Mucosa of stomach (tissue), 1 donor: ENCODE data around the gene RNLS.

ENCODE experiments used
- H3K27me3 ChIP-seq: one replicate; pipeline ENCODE4 v1.7.0; 2013; ENCODE audit warnings: mild to moderate bottlenecking, low read length; ENCODE audit not compliant: control insufficient read depth, insufficient read depth
- H3K36me3 ChIP-seq: one replicate; pipeline ENCODE4 v1.7.0; 2013; ENCODE audit warnings: low read length; ENCODE audit not compliant: control insufficient read depth, insufficient read depth
- H3K4me1 ChIP-seq: one replicate; pipeline ENCODE4 v1.7.0; 2013; ENCODE audit warnings: mild to moderate bottlenecking, low read length; ENCODE audit not compliant: control insufficient read depth, insufficient read depth
- H3K4me3 ChIP-seq: one replicate; pipeline ENCODE4 v1.7.0; 2013; ENCODE audit warnings: low read length
- H3K9ac ChIP-seq: one replicate; pipeline ENCODE4 v1.7.0; 2013; ENCODE audit warnings: mild to moderate bottlenecking, low read length, moderate library complexity
- H3K9me3 ChIP-seq: one replicate; pipeline ENCODE4 v1.7.0; 2013; ENCODE audit warnings: mild to moderate bottlenecking, low read length, moderate library complexity; ENCODE audit not compliant: control insufficient read depth
- donor health status: Pancreatic carcinoma.

RNLS gene

DNA sequence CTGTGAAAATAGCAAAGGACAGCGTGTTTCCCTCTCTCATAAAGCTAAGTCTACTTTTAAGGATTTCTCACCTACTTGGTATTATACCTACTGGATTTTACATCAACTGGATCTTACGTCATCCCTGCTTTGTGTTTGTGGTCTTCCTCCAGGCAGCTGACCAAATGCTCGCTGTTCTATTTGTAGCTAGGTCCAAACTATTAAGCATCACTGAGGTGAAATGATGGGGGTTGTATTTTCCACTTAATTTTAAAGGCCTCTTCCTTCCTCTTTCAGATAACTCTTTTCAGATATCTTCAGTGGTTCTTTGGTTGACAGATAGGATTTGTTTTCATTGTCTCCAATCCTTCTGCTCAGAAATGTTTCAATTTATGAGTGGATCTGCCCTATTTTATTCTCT, 169.7 kb downstream of the RNLS start:
- Histone ChIP-seq H3K4me1 (no peaks in the 10 kb centered on the region), H3K9me3 (no peaks in the 10 kb centered on the region), H3K36me3 (no peaks in the 10 kb centered on the region), H3K9ac (no peak overlapping the region), H3K4me3 (no peak overlapping the region), H3K27me3 (no peaks in the 10 kb centered on the region)

DNA sequence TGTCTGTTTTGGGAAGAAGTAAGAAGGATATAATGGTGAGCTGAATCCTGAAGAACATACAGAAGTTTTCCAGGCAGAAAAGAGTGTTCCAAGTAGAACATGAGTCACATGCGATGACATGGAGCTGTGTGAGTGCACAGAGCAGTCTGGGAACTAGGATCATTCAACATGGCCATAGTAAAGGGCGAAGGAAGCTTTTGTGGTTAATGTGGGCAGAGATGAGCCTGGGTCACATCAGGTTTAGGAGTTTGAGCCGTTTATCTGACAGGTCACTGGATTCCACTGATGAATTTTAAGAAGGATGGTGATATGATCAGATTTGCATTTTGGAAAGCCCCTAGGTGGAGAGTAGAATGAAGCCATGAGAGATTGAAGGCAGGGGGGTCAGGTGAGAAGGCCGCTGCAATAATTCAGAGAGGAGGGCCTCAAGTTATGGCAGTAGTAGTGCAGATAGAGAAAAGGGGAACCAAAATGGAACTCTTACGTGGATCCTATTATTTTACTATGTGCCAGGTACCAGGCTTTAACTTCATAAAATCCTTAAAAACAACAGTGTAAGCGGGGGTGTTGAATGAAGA, 171.3 kb downstream of the RNLS start:
- Histone ChIP-seq H3K4me3 (no peak overlapping the region), H3K9ac (no peak overlapping the region), H3K4me1 (no peaks in the 10 kb centered on the region), H3K9me3 (no peaks in the 10 kb centered on the region), H3K27me3 (no peaks in the 10 kb centered on the region), H3K36me3 (no peaks in the 10 kb centered on the region)

DNA sequence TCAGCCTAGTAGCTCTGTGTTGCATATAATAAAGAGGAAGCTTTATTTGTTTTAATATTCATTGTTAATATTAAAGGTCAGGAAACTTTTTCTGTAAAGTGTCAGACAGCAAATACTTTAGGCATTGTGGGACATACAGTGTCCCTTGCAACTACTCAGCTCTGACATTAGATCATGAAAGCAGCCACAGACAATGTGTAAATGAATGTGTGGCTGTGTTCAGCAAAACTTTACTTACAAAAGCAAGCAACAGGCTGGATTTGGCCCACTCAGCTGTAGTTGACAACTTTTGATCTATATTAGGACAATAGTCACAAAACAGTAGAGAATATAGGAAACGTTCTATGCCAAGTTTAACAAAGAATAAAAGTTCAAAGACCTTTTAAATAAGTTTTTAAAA, 173.3 kb downstream of the RNLS start:
- H3K4me3 ChIP-seq: no peak overlapping the region
- H3K27me3 ChIP-seq: no peaks in the 10 kb centered on the region
- H3K4me1 ChIP-seq: no peaks in the 10 kb centered on the region
- H3K9ac ChIP-seq: no peak overlapping the region
- H3K36me3 ChIP-seq: no peaks in the 10 kb centered on the region
- H3K9me3 ChIP-seq: no peaks in the 10 kb centered on the region

DNA sequence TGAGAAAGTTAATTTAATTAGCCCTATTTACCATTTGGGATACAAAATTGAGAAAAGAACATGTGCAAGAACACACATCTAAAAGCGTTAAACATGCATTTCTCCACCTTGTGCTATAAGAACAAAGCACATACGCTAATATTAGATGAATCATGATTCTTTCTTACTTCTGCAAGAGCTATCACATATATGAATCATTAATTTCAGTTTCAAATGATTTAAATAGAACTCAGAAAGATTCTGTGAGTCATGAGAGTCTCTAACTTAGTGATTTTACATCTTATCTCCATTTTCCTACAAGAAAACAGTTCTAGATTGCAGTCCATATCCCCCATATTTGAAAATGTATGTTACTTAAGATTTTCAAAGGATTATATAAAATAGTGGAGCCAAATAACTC, 173.9 kb downstream of the RNLS start:
- Histone ChIP-seq H3K27me3 (no peaks in the 10 kb centered on the region), H3K9ac (no peak overlapping the region), H3K4me1 (no peaks in the 10 kb centered on the region), H3K4me3 (no peak overlapping the region), H3K9me3 (no peaks in the 10 kb centered on the region), H3K36me3 (no peaks in the 10 kb centered on the region)

GRCh38 chr10:88408096-88408495, 175.0 kb downstream of the RNLS start:
- no peaks in the 10 kb centered on the region for H3K4me1 ChIP-seq
- H3K9me3 ChIP-seq: no peaks in the 10 kb centered on the region
- no peak overlapping the region for H3K9ac ChIP-seq
- H3K27me3 ChIP-seq: no peaks in the 10 kb centered on the region
- no peaks in the 10 kb centered on the region for H3K36me3 ChIP-seq
- H3K4me3 ChIP-seq: no peak overlapping the region

DNA sequence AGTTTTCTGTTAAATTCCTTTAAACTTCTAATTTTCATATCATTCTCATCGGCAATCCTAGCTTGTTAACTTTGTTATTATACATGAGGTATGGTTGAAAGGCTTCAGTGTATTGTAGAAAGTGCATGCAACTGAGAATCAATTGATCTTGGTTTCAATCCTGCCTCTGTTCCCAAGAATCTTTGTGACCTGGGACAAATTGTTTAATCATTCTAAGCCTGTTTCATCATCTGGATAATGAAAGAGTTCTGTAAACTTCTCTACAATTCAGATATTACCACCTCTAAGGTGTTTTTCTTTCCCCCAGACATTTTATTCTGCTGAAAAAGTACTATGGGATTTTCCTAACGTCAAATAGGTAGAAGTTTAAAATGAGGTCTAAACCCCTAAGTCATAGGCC, 179.0 kb downstream of the RNLS start:
- no peaks in the 10 kb centered on the region for H3K9me3 ChIP-seq
- no peaks in the 10 kb centered on the region for H3K36me3 ChIP-seq
- H3K27me3 ChIP-seq: no peaks in the 10 kb centered on the region
- H3K4me1 ChIP-seq: no peaks in the 10 kb centered on the region
- no peak overlapping the region for H3K9ac ChIP-seq
- no peak overlapping the region for H3K4me3 ChIP-seq

GRCh38 chr10:88401671-88402347, 181.3 kb downstream of the RNLS start:
- H3K9me3 ChIP-seq: no peaks in the 10 kb centered on the region
- H3K27me3 ChIP-seq: no peaks in the 10 kb centered on the region
- no peak overlapping the region for H3K4me3 ChIP-seq
- H3K36me3 ChIP-seq: no peaks in the 10 kb centered on the region
- no peaks in the 10 kb centered on the region for H3K4me1 ChIP-seq
- H3K9ac ChIP-seq: no peak overlapping the region

DNA sequence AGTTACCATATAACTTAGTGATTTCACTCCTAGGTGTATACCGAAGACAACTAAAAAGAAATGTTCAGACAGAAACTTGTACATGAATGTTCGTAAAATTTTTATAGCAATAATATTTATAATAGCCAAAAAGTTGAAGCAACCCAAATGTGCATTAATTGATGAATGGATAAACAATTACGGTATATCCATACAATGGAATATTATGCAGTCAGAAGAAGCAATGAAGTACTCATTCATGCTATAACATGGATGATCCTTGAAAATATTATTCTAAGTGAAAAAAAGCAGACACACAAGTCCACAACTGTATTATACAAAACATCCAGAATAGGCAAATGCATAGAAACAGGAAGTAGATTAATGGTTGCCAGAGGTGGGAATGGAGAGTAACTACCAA, 183.9 kb downstream of the RNLS start:
- Histone ChIP-seq H3K9ac (no peak overlapping the region), H3K27me3 (no peaks in the 10 kb centered on the region), H3K4me1 (no peaks in the 10 kb centered on the region), H3K4me3 (no peak overlapping the region), H3K9me3 (no peaks in the 10 kb centered on the region), H3K36me3 (no peaks in the 10 kb centered on the region)

DNA sequence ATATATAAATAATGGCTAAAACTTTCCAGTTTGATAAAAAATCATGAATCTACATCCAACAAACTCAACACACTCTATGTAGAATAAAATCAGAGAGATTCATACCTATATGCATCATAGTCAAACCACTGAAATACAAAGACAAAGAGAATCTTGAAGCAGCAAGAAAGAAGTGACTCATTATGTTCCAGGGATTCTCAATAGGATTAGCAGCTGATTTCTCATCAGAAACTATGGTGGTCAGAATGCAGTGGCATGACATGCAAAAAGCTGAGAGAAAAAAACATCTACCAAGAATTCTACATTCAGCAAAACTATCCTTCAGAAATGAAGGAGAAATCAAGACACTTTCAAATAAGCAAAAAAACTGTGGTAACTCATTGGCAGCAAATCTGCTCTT, 187.4 kb downstream of the RNLS start:
- H3K9ac ChIP-seq: no peak overlapping the region
- H3K4me3 ChIP-seq: no peak overlapping the region
- no peaks in the 10 kb centered on the region for H3K27me3 ChIP-seq
- no peaks in the 10 kb centered on the region for H3K36me3 ChIP-seq
- peaks cover 6% of the 10 kb centered on the region for H3K4me1 ChIP-seq
- no peaks in the 10 kb centered on the region for H3K9me3 ChIP-seq

GRCh38 chr10:88392222-88392621, 190.9 kb downstream of the RNLS start:
- Histone ChIP-seq H3K4me1 (peaks cover 26% of the 10 kb centered on the region), H3K9ac (no peak overlapping the region), H3K36me3 (no peaks in the 10 kb centered on the region), H3K9me3 (no peaks in the 10 kb centered on the region), H3K27me3 (no peaks in the 10 kb centered on the region), H3K4me3 (no peak overlapping the region)

DNA sequence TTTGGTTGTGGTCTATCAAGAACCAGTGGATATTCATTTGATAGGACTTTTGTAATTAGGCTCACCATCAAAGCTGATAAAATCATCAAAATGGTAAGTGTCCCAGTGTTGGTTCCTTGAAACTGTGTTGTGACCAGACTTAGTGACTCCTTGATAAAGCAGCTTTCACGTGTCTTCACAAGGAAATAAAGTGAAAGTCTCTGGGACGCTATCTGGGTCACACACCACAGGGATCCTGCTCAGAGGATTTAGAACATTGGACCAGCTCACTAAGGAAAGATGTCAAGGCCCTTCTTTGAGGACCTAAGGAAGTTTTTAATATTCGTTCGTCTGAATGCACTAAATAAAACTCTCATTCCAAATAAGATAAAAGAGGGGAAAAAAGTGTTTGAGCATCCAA, 193.1 kb downstream of the RNLS start:
- Histone ChIP-seq H3K9ac (no peak overlapping the region), H3K36me3 (no peaks in the 10 kb centered on the region), H3K9me3 (no peaks in the 10 kb centered on the region), H3K4me1 (peaks cover 40% of the 10 kb centered on the region), H3K4me3 (no peak overlapping the region), H3K27me3 (no peaks in the 10 kb centered on the region)

GRCh38 chr10:88389456-88389855, 193.7 kb downstream of the RNLS start:
- peaks cover 44% of the 10 kb centered on the region for H3K4me1 ChIP-seq
- no peak overlapping the region for H3K4me3 ChIP-seq
- H3K36me3 ChIP-seq: no peaks in the 10 kb centered on the region
- H3K27me3 ChIP-seq: no peaks in the 10 kb centered on the region
- H3K9ac ChIP-seq: no peak overlapping the region
- no peaks in the 10 kb centered on the region for H3K9me3 ChIP-seq

DNA sequence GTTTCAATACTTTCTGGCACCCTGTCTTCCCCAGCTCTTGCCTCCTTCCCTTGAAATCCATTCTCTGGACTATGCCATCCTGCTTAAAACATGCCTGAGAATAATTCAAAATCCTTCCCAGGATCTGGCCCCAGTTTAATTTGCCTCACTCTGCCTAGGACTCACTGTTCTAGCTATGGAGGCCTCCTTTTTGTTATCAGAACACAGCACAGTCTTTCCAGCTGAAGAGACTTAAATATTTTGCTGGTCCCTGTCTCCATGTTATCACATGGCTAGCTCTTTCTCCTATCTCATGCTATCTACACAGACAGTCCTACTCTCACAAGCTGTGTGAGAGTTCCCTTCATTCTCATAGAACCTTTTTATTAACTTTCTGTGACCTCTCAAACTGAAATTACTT, 194.8 kb downstream of the RNLS start:
- H3K9me3 ChIP-seq: no peaks in the 10 kb centered on the region
- no peaks in the 10 kb centered on the region for H3K36me3 ChIP-seq
- H3K9ac ChIP-seq: no peak overlapping the region
- H3K27me3 ChIP-seq: no peaks in the 10 kb centered on the region
- H3K4me1 ChIP-seq: peaks cover 44% of the 10 kb centered on the region
- H3K4me3 ChIP-seq: no peak overlapping the region
